HepG2 (cell line): ENCODE data around the gene NARF. TPM values are rescaled to one million over a fixed set of nuclear protein-coding genes. Genes with fewer than 3 reads are reported as not detected.

Experiments
- ZNF329 ChIP-seq: sonication (generic); formaldehyde crosslinking; IDR thresholded peaks from 2 replicates; pipeline ENCODE4 v1.9.0; 2021; ENCODE audit warnings: low read depth, mild to moderate bottlenecking, missing genetic modification reagents
- polyA plus RNA-seq, 8 experiments: library from polyadenylated mRNA; depleted of rRNA in 3 of 8; stranded (reverse) in 7 of 8; unstranded in 1 of 8; fragments of >200 nt; fragmentation: Illumina TruSeq in 4 of 8; extraction: Trizol in 4 of 8; gene quantifications; 2 replicates each; pipeline versions ENCODE4 v1.2.1 to v1.2.3, GENCODE V29; 2011 to 2016; ENCODE audit warnings: low read depth in 4 of 8, missing spikeins in 1 of 8, mixed read lengths in 1 of 8; ENCODE audit not compliant: insufficient read depth in 1 of 8
- total RNA-seq, 5 experiments: library from RNA; depleted of rRNA; stranded (reverse); fragments of >200 nt; fragmentation: Illumina TruSeq; extraction: Trizol; gene quantifications; 2 replicates each; pipeline ENCODE4 v1.2.3, GENCODE V29; 2016; ENCODE audit warnings: low read depth in 1 of 5
- TF ChIP-seq, protein P1 (sequence below): sonication (generic); formaldehyde crosslinking; IDR thresholded peaks from 2 replicates; pipeline ENCODE4 v1.4.0; 2020; ENCODE audit warnings: missing genetic modification reagents
- TF ChIP-seq, protein P2 (sequence below): sonication (generic); formaldehyde crosslinking; IDR thresholded peaks from 2 replicates; pipeline ENCODE4 v1.4.0; 2020; ENCODE audit warnings: missing genetic modification reagents, mild to moderate bottlenecking, borderline replicate concordance
- TF ChIP-seq, protein P3 (sequence below): fragments of 450-650 bp; IDR thresholded peaks from 2 replicates; pipeline ENCODE4 v1.6.1; 2017; ENCODE audit warnings: mild to moderate bottlenecking

NARF gene
- total and polyA plus RNA-seq, 2 of the 13 experiments (the other 11 are each of a cell fraction or from before 2014, with no cell fraction given) = 61.1 to 144 TPM

DNA sequence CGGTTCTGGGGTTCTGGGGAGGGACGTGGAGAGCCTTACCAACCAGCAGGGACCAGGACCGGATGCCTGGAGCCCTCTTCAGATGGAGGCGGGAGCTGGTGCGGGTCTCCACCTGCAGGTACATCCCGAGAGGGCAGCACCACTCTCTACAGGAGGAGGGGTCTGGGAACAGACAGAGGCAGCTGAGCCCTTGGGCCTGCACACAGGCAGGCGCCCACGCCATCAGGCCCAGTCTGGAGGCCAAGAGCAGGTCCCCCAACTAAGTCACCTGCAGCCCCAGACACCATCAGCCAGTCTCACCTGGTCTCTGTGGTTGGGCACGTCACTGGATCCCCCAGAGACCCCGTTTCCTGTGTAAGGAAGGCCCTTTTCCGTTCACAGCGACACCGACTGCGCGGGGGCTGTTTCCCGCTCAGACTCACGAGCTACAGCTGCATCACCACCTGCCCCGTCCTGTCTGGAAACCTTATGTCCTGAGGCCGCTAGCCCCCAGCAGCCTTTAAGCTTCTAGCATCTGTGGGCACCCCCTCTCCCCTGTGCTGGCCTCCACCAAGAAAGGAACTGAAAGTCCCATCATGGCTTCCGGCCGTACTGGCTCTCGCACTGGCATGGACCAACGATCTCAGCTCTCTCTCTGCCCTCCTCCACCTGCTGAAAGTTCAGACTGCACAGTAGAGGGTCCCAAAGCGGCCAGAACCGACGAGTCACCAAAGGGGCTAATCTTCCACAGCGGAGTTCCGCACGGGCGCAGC, 9.2 kb upstream of the NARF start (continued):
- TF ChIP-seq, protein P1, sequence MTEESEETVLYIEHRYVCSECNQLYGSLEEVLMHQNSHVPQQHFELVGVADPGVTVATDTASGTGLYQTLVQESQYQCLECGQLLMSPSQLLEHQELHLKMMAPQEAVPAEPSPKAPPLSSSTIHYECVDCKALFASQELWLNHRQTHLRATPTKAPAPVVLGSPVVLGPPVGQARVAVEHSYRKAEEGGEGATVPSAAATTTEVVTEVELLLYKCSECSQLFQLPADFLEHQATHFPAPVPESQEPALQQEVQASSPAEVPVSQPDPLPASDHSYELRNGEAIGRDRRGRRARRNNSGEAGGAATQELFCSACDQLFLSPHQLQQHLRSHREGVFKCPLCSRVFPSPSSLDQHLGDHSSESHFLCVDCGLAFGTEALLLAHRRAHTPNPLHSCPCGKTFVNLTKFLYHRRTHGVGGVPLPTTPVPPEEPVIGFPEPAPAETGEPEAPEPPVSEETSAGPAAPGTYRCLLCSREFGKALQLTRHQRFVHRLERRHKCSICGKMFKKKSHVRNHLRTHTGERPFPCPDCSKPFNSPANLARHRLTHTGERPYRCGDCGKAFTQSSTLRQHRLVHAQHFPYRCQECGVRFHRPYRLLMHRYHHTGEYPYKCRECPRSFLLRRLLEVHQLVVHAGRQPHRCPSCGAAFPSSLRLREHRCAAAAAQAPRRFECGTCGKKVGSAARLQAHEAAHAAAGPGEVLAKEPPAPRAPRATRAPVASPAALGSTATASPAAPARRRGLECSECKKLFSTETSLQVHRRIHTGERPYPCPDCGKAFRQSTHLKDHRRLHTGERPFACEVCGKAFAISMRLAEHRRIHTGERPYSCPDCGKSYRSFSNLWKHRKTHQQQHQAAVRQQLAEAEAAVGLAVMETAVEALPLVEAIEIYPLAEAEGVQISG (CRISPR knock-in tag) = no peak
- TF ChIP-seq ZNF329 (CRISPR knock-in tag) = no peak
- TF ChIP-seq, protein P2, sequence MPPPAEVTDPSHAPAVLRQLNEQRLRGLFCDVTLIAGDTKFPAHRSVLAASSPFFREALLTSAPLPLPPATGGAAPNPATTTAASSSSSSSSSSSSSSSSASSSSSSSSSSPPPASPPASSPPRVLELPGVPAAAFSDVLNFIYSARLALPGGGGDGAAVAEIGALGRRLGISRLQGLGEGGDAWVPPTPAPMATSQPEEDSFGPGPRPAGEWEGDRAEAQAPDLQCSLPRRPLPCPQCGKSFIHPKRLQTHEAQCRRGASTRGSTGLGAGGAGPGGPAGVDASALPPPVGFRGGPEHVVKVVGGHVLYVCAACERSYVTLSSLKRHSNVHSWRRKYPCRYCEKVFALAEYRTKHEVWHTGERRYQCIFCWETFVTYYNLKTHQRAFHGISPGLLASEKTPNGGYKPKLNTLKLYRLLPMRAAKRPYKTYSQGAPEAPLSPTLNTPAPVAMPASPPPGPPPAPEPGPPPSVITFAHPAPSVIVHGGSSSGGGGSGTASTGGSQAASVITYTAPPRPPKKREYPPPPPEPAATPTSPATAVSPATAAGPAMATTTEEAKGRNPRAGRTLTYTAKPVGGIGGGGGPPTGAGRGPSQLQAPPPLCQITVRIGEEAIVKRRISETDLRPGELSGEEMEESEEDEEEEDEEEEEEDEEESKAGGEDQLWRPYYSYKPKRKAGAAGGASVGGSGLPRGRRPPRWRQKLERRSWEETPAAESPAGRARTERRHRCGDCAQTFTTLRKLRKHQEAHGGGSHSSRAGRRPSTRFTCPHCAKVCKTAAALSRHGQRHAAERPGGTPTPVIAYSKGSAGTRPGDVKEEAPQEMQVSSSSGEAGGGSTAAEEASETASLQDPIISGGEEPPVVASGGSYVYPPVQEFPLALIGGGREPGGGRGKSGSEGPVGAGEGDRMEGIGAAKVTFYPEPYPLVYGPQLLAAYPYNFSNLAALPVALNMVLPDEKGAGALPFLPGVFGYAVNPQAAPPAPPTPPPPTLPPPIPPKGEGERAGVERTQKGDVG (CRISPR knock-in tag) = peak; percentile 13; the same call in 1 of the 2 replicates
- TF ChIP-seq, protein P3, sequence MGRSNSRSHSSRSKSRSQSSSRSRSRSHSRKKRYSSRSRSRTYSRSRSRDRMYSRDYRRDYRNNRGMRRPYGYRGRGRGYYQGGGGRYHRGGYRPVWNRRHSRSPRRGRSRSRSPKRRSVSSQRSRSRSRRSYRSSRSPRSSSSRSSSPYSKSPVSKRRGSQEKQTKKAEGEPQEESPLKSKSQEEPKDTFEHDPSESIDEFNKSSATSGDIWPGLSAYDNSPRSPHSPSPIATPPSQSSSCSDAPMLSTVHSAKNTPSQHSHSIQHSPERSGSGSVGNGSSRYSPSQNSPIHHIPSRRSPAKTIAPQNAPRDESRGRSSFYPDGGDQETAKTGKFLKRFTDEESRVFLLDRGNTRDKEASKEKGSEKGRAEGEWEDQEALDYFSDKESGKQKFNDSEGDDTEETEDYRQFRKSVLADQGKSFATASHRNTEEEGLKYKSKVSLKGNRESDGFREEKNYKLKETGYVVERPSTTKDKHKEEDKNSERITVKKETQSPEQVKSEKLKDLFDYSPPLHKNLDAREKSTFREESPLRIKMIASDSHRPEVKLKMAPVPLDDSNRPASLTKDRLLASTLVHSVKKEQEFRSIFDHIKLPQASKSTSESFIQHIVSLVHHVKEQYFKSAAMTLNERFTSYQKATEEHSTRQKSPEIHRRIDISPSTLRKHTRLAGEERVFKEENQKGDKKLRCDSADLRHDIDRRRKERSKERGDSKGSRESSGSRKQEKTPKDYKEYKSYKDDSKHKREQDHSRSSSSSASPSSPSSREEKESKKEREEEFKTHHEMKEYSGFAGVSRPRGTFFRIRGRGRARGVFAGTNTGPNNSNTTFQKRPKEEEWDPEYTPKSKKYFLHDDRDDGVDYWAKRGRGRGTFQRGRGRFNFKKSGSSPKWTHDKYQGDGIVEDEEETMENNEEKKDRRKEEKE = no peak
